Activated CD4-positive, alpha-beta T cell treated with anti-CD3 and anti-CD28 coated beads, Interleukin-2, amount 10 ng/mL, durations not matched to agents 7 days and 5 days (primary cell): ENCODE results near the gene CHRNB4. TPM values are rescaled to one million over a fixed set of nuclear protein-coding genes. Genes with fewer than 3 reads are reported as not detected.

Experiments used
- CTCF ChIA-PET: fragments of 350-600 bp; sonication (Branson Sonifier 250); formaldehyde crosslinking; loops from one replicate; lab custom pipeline; 2021; ENCODE audit warnings: antibody characterized with exemption; lab: Charles Lee
- POLR2A ChIA-PET: fragments of 350-600 bp; sonication (Branson Sonifier 250); formaldehyde crosslinking; loops from one replicate; lab custom pipeline; 2021; ENCODE audit warnings: antibody characterized with exemption; lab: Charles Lee
- DNase-seq: peaks from one replicate; pipeline ENCODE4 v3.0.0-alpha.2; 2020
- H3K27ac Mint-ChIP-seq: one replicate; pipeline ENCODE4 v1.8.0; 2021; ENCODE audit warnings: mild to moderate bottlenecking, moderate library complexity, mixed read lengths
- H3K27me3 Mint-ChIP-seq: one replicate; pipeline ENCODE4 v1.8.0; 2021; ENCODE audit warnings: mixed read lengths
- H3K36me3 Mint-ChIP-seq: one replicate; pipeline ENCODE4 v1.8.0; 2021; ENCODE audit warnings: low read depth, mixed read lengths
- H3K4me1 Mint-ChIP-seq: one replicate; pipeline ENCODE4 v1.8.0; 2021; ENCODE audit warnings: mixed read lengths
- H3K4me3 Mint-ChIP-seq: one replicate; pipeline ENCODE4 v1.8.0; 2021; ENCODE audit warnings: mild to moderate bottlenecking, moderate library complexity, mixed read lengths
- H3K9me3 Mint-ChIP-seq: one replicate; pipeline ENCODE4 v1.8.0; 2021; ENCODE audit warnings: mixed read lengths
- total RNA-seq, 2 experiments: library from RNA; stranded (reverse); gene quantifications; one replicate each; pipeline ENCODE4 v1.2.3, GENCODE V29; 2021

The CHRNB4 gene
- total RNA-seq, 2 experiments from 2014 or later = not detected

DNA sequence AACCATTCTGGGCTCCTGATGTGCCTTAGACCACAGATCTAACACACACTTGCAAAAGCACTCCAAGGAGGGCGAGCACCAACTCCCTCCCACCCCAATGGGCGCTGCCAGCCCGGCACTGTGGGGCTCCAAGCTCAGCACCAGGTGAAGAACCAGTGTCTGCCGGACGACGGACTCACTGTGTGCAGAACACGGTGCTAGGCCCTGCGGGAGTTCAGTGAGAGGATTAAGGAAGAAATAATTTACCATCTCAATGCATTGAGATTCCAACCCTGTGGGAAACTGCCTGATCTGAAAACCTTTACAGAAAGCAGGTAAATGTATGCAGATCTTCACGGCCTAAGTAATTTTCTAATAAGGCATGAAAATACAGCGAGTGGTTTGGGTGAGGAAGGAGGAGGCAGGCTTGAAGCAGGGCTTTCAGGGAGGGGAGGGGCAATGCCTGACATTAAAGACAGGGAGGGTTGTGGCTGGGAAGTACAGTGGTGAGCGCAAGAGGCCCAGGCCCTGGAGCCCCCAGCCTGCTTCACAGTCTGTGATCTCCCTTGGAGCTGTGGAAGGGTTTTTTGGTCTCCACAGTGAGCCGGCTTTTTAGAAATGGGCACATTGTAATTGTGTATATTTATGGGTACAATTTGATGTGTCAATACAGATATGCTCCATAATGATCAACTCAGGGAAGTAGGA, 35.6 kb upstream of the CHRNB4 start:
- Mint-ChIP-seq H3K9me3 (no peaks in the 10 kb centered on the region), H3K27ac (no peak overlapping the region), H3K4me3 (no peak overlapping the region), H3K36me3 (no peaks in the 10 kb centered on the region), H3K4me1 (no peaks in the 10 kb centered on the region), H3K27me3 (no peaks in the 10 kb centered on the region)
- DNase-seq = no peak
- POLR2A ChIA-PET = no interaction called here
- CTCF ChIA-PET = interaction anchor here (0.6 kb wide), 1 partner anchor 20 kb away, joined by 3 read pairs; no protein-coding TSS in a partner anchor

DNA sequence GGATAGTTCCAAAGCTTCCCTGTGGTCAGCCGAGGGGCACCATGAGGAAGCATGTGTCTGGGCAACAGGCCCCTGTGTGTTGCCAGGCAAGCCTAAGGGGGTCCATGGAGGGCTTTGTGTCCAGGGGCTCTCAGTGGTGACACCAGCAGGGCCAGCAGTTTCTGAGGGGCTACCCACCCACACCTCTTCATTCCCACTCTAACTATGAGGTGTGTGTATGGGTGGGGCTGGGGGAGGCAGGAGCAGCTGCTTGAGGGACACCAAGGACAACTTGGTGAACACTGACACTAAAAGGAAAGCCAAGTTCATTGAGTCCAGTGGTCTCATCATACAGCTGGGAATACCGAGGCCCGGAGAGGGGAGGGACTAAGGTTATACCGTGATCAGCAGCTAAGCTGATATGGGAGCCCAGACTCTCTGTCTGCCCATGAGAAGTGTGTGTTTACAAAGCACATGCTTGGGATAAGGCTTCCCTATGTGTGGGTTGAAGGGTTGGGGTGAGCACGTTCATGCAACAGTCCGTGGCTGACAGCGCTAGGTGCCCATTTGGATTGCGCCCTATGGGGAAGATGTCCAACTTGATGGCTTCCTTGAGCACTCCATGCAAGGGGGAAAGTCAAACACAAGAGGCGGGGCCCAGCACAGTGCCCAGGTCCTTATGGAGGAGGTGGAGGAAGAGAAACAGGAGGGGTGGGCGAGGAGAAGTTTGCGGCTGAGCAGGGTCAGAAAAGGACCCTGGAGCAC, 34.8 kb upstream of the CHRNB4 start:
- Mint-ChIP-seq H3K27ac (no peak overlapping the region), H3K27me3 (no peaks in the 10 kb centered on the region), H3K4me1 (no peaks in the 10 kb centered on the region)

GRCh38 chr15:78675206-78675605, 34.2 kb upstream of the CHRNB4 start:
- H3K27me3 Mint-ChIP-seq = no peaks in the 10 kb centered on the region
- CTCF ChIA-PET = no interaction called here

More for the DNA sequence above, 34.8 kb upstream of the CHRNB4 start:
- H3K36me3 Mint-ChIP-seq = no peaks in the 10 kb centered on the region
- no peak overlapping the region for H3K4me3 Mint-ChIP-seq
- no peak for DNase-seq
- POLR2A ChIA-PET = no interaction called here
- CTCF ChIA-PET = no interaction called here
- H3K9me3 Mint-ChIP-seq = no peaks in the 10 kb centered on the region

DNA sequence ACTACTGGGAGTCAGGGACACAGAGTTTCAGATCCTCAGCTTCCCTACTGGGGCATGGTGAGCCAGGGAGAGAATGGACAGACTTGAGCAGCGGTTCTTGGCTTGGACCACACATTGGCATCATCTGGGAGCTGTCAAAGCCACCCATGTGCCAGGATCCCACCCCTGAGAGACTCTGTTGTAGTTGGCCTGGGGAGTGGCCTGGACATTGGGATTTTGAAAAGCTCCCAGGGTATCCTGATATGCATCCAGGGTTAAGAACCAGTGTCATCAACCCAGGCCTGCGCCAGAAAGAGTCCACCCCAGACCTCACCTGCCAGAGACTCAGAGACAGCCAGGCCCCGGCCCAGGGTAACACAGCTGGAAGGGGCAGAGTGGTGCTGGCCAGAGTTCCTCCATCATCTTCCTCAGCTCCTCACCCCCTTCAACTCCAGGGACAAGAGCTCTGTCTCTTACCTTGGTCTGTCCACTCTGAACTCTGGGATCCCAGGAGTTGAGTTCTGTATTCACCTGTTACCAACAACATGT, 33.0 kb upstream of the CHRNB4 start:
- no peaks in the 10 kb centered on the region for H3K9me3 Mint-ChIP-seq
- H3K4me3 Mint-ChIP-seq = no peak overlapping the region
- H3K36me3 Mint-ChIP-seq = no peaks in the 10 kb centered on the region
- DNase-seq = no peak
- no peaks in the 10 kb centered on the region for H3K27me3 Mint-ChIP-seq
- ChIA-PET CTCF (interaction anchor here (0.7 kb wide), 1 partner anchor 22 kb away, joined by 3 read pairs; no protein-coding TSS in a partner anchor), POLR2A (no interaction called here)
- no peaks in the 10 kb centered on the region for H3K4me1 Mint-ChIP-seq
- H3K27ac Mint-ChIP-seq = no peak overlapping the region

More at GRCh38 chr15:78675206-78675605, 34.2 kb upstream of the CHRNB4 start:
- H3K27ac Mint-ChIP-seq = no peak overlapping the region
- DNase-seq = no peak
- H3K4me3 Mint-ChIP-seq = no peak overlapping the region
- POLR2A ChIA-PET = no interaction called here
- H3K36me3 Mint-ChIP-seq = no peaks in the 10 kb centered on the region
- no peaks in the 10 kb centered on the region for H3K4me1 Mint-ChIP-seq
- no peaks in the 10 kb centered on the region for H3K9me3 Mint-ChIP-seq

DNA sequence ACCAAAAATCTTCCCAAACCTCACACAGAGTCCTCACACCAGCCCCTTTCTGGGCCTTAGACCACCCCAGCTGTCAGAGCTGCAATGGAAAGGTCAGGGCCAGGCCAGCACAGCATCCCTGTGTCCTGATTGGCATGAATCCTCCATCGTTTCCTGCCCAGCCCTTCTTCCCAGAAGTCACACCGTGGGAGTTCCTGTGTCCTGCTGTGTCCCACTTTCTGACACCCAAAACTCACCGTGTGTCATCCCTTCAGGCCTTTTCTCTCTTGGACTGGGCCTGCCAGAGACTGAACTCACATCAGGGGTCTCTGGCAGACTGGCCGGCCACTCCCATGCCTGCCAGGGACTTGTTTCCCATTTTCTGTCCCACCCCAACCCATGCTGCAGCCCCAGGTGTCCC, 32.5 kb upstream of the CHRNB4 start:
- POLR2A ChIA-PET = no interaction called here
- H3K36me3 Mint-ChIP-seq = no peaks in the 10 kb centered on the region
- CTCF ChIA-PET = interaction anchor here (0.7 kb wide), 1 partner anchor 21 kb away, joined by 3 read pairs; no protein-coding TSS in a partner anchor
- no peaks in the 10 kb centered on the region for H3K27me3 Mint-ChIP-seq
- H3K4me1 Mint-ChIP-seq = no peaks in the 10 kb centered on the region
- no peak overlapping the region for H3K4me3 Mint-ChIP-seq
- no peak overlapping the region for H3K27ac Mint-ChIP-seq
- no peak for DNase-seq
- H3K9me3 Mint-ChIP-seq = no peaks in the 10 kb centered on the region

DNA sequence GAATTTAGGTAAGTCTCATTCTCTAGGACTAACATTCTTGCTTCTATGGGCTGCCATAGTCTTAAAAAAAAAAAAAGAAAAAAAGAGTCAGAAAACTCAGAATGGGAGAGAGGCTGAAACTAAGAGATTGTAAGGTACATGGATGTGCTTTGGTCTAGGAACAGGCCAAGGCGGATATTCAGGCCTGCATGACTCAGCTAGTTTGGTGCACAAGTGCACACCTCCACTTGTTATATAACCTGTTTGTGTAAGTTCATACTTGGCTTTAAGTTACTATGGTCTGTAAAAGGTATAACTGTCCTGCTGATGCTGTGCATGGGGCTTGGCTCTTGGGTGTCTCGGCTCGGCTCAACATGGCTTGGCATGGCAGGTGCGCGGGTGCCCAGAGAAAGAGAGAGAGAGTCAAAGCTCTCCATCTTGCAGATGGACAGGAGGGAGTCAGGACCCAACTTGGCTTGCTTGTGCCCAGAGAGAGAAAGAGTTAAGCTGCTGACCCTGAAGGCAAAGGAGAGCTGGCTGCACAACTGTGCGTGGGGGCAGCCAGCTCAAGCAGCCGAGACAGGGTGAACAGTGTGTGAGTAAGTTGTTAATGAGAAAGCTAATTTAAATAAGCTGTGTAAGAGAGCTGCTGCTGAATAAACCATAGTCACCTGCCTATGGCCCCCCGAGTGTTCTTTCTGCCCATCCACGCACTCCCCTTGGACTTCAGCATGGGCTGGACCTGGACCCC, 31.4 kb upstream of the CHRNB4 start:
- no peak for DNase-seq
- Mint-ChIP-seq H3K4me1 (no peaks in the 10 kb centered on the region), H3K4me3 (no peak overlapping the region), H3K27ac (no peak overlapping the region), H3K36me3 (no peaks in the 10 kb centered on the region), H3K9me3 (no peaks in the 10 kb centered on the region), H3K27me3 (no peaks in the 10 kb centered on the region)
- ChIA-PET POLR2A (no interaction called here), CTCF (interaction anchor here (0.9 kb wide), 1 partner anchor 9 kb away, joined by 4 read pairs; no protein-coding TSS in a partner anchor)

DNA sequence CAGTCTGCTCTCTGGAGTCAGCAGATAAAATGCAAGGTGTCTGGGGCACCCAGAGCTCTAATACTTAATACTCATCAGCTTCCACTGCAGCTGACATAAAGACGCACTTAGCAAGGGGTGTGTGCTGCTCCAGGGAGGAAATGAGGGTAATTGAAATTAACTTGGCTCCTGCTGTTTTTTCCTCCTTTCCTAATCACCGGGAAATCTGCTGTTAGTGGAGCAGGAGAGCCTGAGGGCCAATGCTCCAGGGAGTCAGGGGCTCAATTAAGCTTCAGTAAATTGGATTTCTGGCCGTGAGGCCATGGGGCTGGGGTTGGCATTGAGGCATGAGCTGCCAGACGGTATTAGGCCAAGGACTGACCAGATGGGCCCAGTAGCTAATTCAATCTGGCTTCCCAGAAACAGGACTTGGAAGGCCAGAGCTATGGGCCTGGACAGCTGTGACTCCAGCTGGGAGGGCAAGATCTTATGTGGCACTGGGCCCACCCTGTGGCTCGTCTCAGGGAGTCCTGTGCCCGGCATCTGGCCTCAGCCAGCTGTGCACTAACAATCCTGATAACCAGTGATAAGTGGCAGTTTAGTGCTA, 30.7 kb upstream of the CHRNB4 start:
- no peaks in the 10 kb centered on the region for H3K36me3 Mint-ChIP-seq
- no peaks in the 10 kb centered on the region for H3K27me3 Mint-ChIP-seq
- no peaks in the 10 kb centered on the region for H3K4me1 Mint-ChIP-seq
- H3K4me3 Mint-ChIP-seq = no peak overlapping the region
- DNase-seq = no peak
- H3K9me3 Mint-ChIP-seq = no peaks in the 10 kb centered on the region
- H3K27ac Mint-ChIP-seq = no peak overlapping the region
- CTCF ChIA-PET = interaction anchor here (0.9 to 1.0 kb wide), 2 partner anchors 8 to 18 kb away, joined by 3 to 4 read pairs; no protein-coding TSS in a partner anchor
- POLR2A ChIA-PET = no interaction called here

DNA sequence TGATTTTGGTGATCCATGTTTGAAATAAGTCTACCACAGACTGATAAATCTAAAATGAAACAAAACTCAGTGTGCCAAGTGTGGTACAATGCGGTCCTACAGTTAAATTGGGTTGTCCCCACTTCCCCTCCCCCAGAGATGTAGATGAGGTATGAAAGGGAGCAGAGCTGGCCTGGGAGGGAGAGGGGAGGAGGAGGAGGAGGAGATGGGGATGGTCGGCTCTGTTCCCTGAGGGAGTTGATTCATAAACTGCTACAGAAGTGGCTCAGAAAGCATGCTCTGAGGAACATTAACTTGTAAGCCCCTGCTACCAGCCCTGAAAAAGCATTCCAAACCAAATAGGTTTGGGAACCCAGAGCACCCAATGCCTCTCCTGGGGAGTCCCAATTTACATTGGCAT, 28.0 kb upstream of the CHRNB4 start:
- Mint-ChIP-seq H3K36me3 (no peaks in the 10 kb centered on the region), H3K9me3 (no peaks in the 10 kb centered on the region), H3K27ac (no peak overlapping the region), H3K4me1 (no peaks in the 10 kb centered on the region), H3K4me3 (no peak overlapping the region), H3K27me3 (peaks cover 2% of the 10 kb centered on the region)
- CTCF ChIA-PET = no interaction called here
- DNase-seq = no peak
- POLR2A ChIA-PET = no interaction called here

- Mint-ChIP-seq H3K36me3 (no peaks in the 10 kb centered on the region), H3K27me3 (peaks cover 2% of the 10 kb centered on the region), H3K27ac (no peak overlapping the region), H3K4me1 (no peaks in the 10 kb centered on the region), H3K4me3 (no peak overlapping the region), H3K9me3 (no peaks in the 10 kb centered on the region)
- no peak for DNase-seq
- POLR2A ChIA-PET = no interaction called here
- CTCF ChIA-PET = interaction anchor here (1.3 kb wide), 1 partner anchor 30 kb away, joined by 3 read pairs; no protein-coding TSS in a partner anchor
Observed at GRCh38 chr15:78667578-78668236, 26.7 kb upstream of the CHRNB4 start.

DNA sequence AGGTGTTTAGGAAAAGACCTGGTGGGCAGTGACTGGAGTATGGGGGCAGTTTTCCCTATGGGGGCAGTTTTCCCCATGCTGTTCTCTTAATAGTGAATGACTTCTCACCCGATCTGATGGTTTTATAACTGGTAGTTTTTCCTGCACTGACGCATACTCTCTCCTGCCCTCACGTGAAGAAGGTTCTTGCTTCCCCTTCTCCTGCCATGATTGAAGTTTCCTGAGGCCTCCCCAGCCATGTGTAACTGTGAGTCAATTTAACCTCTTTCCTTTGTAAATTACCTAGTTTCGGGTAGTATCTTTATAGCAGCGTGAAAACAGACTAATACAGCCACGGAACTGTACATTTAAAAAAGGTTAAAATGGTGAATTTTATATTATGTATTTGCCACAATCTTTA, 25.0 kb upstream of the CHRNB4 start:
- CTCF ChIA-PET = no interaction called here
- no peak for DNase-seq
- no peak overlapping the region for H3K4me3 Mint-ChIP-seq
- no peaks in the 10 kb centered on the region for H3K9me3 Mint-ChIP-seq
- H3K27me3 Mint-ChIP-seq = peaks cover 2% of the 10 kb centered on the region
- H3K4me1 Mint-ChIP-seq = no peaks in the 10 kb centered on the region
- H3K36me3 Mint-ChIP-seq = no peaks in the 10 kb centered on the region
- POLR2A ChIA-PET = no interaction called here
- no peak overlapping the region for H3K27ac Mint-ChIP-seq

DNA sequence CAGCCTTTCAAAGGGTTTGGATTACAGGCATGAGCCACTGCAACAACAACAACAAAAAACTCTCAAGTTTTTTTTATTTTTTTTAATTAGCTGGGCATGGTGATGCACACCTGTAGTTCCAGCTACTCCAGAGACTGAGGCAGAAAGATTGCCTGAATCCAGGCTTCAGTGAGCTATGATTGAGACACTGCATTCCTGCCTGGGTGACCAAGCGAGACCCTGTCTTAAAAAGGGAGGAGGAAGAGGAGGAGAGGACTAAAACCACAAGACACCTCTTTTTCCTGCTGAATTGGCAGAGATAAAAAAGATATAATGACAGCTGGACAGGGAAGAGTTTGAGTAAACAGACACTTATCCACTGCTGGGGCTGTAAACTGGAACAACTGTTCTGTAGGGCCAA, 22.7 kb upstream of the CHRNB4 start:
- H3K27me3 Mint-ChIP-seq = peaks cover 2% of the 10 kb centered on the region

DNA sequence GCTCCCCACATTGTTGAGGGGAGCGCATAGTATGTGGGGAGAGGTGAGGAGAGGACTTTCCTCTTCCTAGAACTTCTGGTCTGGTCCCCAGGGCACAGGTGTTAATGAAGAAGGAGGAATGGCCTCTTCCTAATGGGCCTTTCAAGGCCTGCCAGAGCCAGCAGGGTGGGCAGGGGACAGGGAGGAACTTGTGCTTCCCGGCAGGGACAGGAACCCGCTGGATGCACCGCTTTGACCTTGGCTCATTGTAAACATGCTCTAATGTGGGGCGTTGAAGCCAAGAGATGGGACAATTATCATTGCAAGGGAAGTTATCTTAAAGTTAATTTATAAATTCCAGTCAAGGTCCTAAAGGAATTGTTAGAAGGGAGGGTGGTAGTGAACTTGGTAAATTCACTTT, 21.0 kb upstream of the CHRNB4 start:
- Mint-ChIP-seq H3K9me3 (no peaks in the 10 kb centered on the region), H3K4me1 (no peaks in the 10 kb centered on the region), H3K27ac (no peak overlapping the region), H3K27me3 (peaks cover 2% of the 10 kb centered on the region), H3K4me3 (no peak overlapping the region), H3K36me3 (no peaks in the 10 kb centered on the region)
- no peak for DNase-seq
- ChIA-PET CTCF (no interaction called here), POLR2A (no interaction called here)

More for the DNA sequence above, 22.7 kb upstream of the CHRNB4 start:
- ChIA-PET POLR2A (no interaction called here), CTCF (interaction anchor here (0.9 to 1.4 kb wide), 2 partner anchors 8 to 15 kb away, joined by 3 to 4 read pairs; no protein-coding TSS in a partner anchor)
- Mint-ChIP-seq H3K4me3 (no peak overlapping the region), H3K4me1 (no peaks in the 10 kb centered on the region), H3K27ac (no peak overlapping the region), H3K9me3 (no peaks in the 10 kb centered on the region), H3K36me3 (no peaks in the 10 kb centered on the region)
- no peak for DNase-seq
